ENCODE measurements around the gene CFAP61.

Gene CFAP61

GRCh38 chr20:20277894-20278335 lies 225.6 kb downstream of the CFAP61 start:
- no peak for DNase-seq

GRCh38 chr20:20286061-20286460 lies 233.7 kb downstream of the CFAP61 start:
- DNase-seq, result no peak

DNA sequence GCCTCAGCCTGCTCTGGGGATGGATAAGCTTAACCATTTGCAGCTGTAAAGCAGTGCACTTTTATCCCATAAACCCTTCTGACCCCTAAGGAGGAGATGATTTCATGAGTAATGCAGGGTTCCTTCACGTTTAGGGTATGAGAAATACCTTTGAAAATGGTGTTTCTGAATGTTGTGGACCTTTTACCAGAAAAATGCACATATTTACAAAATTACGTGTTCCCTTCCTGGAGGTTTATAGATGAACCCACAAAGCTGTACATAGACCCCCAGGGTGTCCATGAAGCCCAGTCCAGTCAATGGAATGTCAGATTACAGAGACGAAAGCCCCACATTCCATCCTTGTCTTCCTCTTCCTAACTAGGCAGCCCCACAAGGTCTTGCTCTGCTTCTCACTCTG lies 237.0 kb downstream of the CFAP61 start:
- DNase-seq, result no peak

DNA sequence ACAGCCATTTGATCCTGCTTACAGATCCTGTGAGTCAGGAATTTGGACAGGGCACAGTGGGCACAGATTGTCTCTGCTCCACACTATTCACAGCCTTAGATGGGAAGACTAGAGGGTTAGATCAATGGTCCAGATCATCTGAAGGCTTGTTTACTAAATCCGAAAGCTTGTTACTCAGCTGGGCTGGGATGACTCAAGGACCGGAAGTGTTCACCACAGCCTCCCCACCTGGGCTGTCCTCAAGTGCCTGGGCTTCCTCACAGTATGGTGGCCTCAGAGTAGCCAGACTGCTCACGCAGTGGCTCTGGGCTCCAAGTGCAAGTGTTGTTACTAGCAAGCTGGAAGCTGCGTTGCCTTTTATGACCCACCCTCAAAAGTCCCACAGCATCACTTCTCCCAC lies 240.1 kb downstream of the CFAP61 start:
- DNase-seq, result no peak

GRCh38 chr20:20293141-20293540 lies 240.8 kb downstream of the CFAP61 start:
- no peak for DNase-seq

GRCh38 chr20:20293691-20294385 lies 241.5 kb downstream of the CFAP61 start:
- no peak for DNase-seq

DNA sequence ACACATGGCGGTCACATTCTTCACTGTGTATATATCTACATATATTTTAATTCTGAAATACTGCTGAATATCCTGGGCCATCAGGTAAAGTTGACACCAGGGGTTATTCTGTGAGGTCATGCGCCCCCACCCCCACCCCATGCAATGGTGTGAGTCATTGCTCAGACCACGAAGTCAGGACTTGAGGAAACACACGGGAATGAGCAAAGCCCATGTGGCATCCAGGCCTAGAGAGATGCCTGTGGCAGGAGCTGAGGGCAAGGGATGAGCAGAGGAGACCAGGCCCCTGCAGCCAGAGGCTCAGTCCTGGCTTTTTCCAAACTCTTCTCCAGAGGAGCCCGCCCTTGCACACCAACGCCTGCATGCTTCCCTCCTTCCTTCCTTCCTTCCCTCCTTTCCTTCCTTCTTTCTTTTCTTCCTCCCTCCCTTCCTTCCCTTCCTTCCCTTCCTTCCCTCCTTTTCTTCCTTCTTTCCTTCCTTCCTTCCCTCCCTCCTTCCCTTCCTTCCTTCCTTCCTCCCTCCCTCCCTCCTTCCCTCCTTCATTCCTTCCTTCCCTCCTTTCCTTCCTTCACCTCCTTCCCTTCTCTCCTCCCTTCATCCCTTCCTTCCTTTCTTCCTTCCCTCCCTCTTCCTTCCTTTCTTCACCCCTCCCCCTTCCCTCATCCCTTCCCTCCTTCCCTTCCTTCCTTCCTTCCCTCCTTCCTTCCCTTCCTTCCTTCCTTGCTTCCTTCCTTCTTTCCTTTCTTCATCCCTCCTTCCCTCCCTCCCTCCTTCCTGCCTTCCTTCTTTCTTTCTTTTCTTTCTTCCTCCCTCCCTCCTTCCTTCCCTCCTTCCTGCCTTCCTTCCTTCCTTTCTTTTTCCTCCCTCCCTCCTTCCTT lies 243.5 kb downstream of the CFAP61 start:
- no peak for DNase-seq

- no peak for DNase-seq
Measured at GRCh38 chr20:20297181-20297580, 244.8 kb downstream of the CFAP61 start.

DNA sequence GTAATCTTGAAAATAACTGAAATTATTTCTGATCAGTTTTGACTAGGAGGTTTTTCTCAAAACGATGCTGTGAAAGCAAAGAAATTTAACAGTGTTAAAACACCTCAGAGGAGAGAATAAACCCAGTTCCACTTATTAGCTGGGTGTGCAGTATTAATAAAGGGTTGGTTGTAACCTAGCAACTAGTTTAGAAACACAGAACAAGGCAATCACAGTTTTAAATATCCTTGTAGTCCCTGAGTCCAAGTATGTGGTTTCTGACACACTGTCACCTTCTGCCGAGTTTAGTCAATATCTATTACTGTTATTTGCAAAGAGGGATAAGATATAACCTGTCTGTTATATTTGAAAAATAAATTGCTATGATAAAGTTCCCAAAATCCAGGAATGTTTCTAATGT lies 245.4 kb downstream of the CFAP61 start:
- DNase-seq, result no peak

GRCh38 chr20:20299904-20300303 lies 247.6 kb downstream of the CFAP61 start:
- no peak for DNase-seq

DNA sequence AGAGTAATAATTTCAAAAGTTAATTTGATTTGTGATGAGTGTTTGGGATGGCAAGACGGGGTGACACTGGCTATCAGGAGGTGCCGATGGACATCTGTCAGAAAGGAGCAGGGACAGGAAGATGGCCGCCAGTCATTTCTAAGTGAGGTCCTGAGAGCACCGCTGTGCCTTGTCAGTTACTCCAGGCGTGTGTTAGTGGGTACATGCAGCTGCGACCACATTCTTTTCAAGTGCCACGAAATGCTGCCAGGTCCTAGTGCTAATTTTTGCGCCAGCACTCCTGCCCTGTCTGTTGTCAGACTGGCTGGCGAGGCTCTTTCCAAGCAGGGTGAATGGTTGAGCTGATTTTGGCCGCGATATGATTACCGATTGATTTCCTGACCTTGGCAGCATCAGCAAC lies 251.0 kb downstream of the CFAP61 start:
- no peak for DNase-seq

GRCh38 chr20:20303742-20304141 lies 251.4 kb downstream of the CFAP61 start:
- peak; percentile 66 for DNase-seq

- no peak for DNase-seq
Measured at GRCh38 chr20:20304942-20305341, 252.6 kb downstream of the CFAP61 start.

DNA sequence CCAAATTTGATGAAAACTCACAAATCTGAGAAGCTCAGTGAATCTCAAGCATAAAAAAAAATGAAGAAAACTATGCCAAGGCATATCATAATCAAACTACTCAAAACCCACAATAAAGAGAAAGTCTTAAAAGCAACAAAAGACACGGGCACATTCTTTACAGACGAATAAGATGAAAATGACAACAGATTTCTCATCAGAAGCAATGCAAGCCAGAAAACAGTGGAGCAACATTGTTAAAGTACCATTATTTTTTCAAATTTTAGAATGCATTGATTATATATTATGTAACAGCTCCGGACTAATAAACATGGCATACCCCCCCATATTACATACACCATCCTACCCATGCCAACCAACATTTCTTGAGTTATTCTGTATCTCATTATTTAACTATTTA lies 260.2 kb downstream of the CFAP61 start:
- DNase-seq, result no peak

GRCh38 chr20:20317195-20317594 lies 264.9 kb downstream of the CFAP61 start:
- no peak for DNase-seq

DNA sequence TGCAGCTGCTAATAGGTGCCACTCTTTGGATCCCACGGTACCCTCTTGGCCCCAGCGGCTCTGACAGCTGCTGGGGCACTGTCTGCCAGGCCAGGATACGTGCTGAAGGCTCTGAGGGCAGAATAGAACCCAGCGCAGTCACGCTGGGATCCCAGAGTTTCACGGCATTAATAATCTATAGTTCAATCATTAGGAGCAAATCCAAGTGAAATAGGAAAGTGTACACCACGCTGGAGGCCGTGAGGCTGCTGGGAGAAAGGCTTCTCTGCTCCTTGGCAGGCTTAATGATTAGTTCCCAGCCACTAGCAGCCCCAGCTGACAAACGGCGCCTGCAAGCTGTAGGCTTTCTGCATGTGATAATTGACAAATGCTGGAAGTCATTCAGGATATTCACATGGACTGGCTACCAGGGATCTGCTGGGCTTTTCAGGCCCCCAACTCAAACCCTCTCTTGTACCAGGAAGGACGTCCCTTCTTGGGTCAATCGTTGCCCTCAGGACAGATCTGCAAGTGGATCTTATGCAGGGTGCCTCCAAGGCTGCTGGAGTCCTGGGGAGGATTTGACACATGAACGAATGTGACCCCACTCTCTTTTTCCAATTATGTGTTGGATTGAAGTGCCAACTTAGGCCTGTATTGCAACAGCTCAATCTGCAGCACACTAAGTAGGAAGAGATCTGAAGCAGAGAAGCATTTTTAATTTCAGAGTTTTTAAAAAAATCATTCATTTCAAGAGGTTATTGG lies 265.5 kb downstream of the CFAP61 start:
- DNase-seq, result no peak

GRCh38 chr20:20318365-20319161 lies 266.2 kb downstream of the CFAP61 start:
- peak; percentile 43 for DNase-seq

DNA sequence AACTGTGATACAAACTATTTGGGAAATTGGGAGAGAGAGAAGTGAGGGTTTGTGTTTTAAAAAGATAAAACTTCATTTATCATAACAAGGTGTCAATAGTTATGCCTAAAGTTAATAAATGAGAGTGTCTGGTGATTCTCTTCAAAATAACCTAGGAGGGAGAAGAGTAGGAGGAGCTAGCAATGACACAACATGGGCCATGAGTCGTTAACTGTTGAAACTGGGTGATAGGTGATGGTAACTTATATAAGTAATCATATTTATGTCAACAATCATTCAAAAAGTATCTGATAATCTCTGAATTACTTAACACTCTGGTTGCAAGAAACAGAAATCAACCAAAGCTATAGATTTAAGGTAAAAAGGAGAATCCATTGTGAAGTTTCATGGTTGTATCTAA lies 268.8 kb downstream of the CFAP61 start:
- no peak for DNase-seq

- DNase-seq, result no peak
Measured at GRCh38 chr20:20321917-20322316, 269.6 kb downstream of the CFAP61 start.

DNA sequence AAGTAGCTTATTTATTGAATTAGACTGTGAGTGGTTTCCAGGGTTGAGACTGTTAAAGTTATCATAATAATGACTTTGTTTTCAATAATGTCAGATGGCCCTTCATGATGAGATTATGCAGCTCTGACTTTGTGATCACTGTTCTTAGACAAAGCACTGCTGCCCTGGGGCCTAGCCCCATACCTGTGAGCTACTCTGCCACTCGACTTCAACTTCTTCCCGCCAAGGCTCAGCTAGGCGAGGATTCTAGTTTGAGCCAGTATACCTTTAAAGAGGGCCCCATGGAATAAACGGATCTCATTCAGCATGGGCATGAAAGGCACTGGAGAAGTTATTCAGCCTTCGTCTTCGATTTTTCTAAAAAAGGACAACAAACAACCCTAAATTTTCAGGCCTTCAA lies 270.6 kb downstream of the CFAP61 start:
- DNase-seq, result no peak

GRCh38 chr20:20327746-20328145 lies 275.4 kb downstream of the CFAP61 start:
- peak; percentile 79 for DNase-seq

- no peak for DNase-seq
Measured at GRCh38 chr20:20329564-20329963, 277.2 kb downstream of the CFAP61 start.

- DNase-seq, result no peak
Measured at GRCh38 chr20:20331156-20331555, 278.8 kb downstream of the CFAP61 start.

Measured in suppressor macrophage treated with lipopolysaccharide for 4 hours (primary cell).